ENCODE results near the gene TNRC18. TPM values are rescaled to one million over a fixed set of nuclear protein-coding genes. Genes with fewer than 3 reads are reported as not detected.
A peak's percentile ranks its signal among the peaks of the same experiment; 100 is the strongest.

TNRC18 gene
- total RNA-seq, 4 donors from 2014 or later, result 87.6 to 218 (median 124) TPM

GRCh38 chr7:5349005-5349380, 74.6 kb downstream of the TNRC18 start:
- whole genome bisulfite sequencing, 2 donors (ENCODE audit: low coverage in 1 of 2), result 43% methylated on average over 1 of the region's 17 CpGs; no CpG with 5 or more reads in 1 of the 2 donors
- peak; percentile 10 for ATAC-seq
- Histone ChIP-seq H3K4me3 (no peak overlapping the region), H3K4me1 (peaks cover 0 to 66% (median 13%) of the 10 kb centered on the region in 3 donors), H3K27ac (peak overlapping the region in 3 of 4 donors; percentile 61 to 71 (median 66)), H3K36me3 (peaks cover 0 to 92% of the 10 kb centered on the region in 2 donors), H3K27me3 (no peaks in the 10 kb centered on the region), H3K9me3 (peaks cover 0 to 9% (median 0%) of the 10 kb centered on the region in 3 donors)
- TF ChIP-seq POLR2A (IDR thresholded peaks at IDR 0.05) (no peak), CTCF (IDR thresholded peaks at IDR 0.05) (no peak), POLR2AphosphoS5 (IDR thresholded peaks at IDR 0.05) (no peak), EP300 (IDR thresholded peaks at IDR 0.05) (no peak)

GRCh38 chr7:5348134-5349004, 75.3 kb downstream of the TNRC18 start:
- no peak overlapping the region for H3K4me3 ChIP-seq
- H3K27ac ChIP-seq, result peak overlapping the region in 3 of 4 donors; percentile 61 to 71 (median 66)
- peaks cover 0 to 98% of the 10 kb centered on the region in 2 donors for H3K36me3 ChIP-seq
- H3K27me3 ChIP-seq, result no peaks in the 10 kb centered on the region
- peaks cover 0 to 15% (median 0%) of the 10 kb centered on the region in 3 donors for H3K9me3 ChIP-seq
- no peak for TF ChIP-seq POLR2A (IDR thresholded peaks at IDR 0.05)
- TF ChIP-seq CTCF (IDR thresholded peaks at IDR 0.05), result no peak
- no peak for TF ChIP-seq EP300 (IDR thresholded peaks at IDR 0.05)
- no peak for TF ChIP-seq POLR2AphosphoS5 (IDR thresholded peaks at IDR 0.05)
- ATAC-seq, result peak; percentile 35
- 35 to 93% methylated on average over 2 to 9 of the region's 21 CpGs for WGBS, 2 donors (ENCODE audit: low coverage in 1 of 2)
- H3K4me1 ChIP-seq, result peaks cover 0 to 60% (median 6%) of the 10 kb centered on the region in 3 donors

- TF ChIP-seq POLR2A (IDR thresholded peaks at IDR 0.05) (no peak), POLR2AphosphoS5 (IDR thresholded peaks at IDR 0.05) (no peak), EP300 (IDR thresholded peaks at IDR 0.05) (no peak), CTCF (IDR thresholded peaks at IDR 0.05) (no peak)
- ATAC-seq, result no peak
- no peak overlapping the region for H3K4me3 ChIP-seq
- peaks cover 0 to 99% of the 10 kb centered on the region in 2 donors for H3K36me3 ChIP-seq
- H3K27me3 ChIP-seq, result no peaks in the 10 kb centered on the region
- H3K4me1 ChIP-seq, result peaks cover 0 to 33% (median 4%) of the 10 kb centered on the region in 3 donors
- H3K9me3 ChIP-seq, result peaks cover 0 to 35% (median 0%) of the 10 kb centered on the region in 3 donors
- no CpG with 5 or more reads among the region's 21 CpGs for WGBS, 2 donors (ENCODE audit: low coverage in 1 of 2)
- H3K27ac ChIP-seq, result peak overlapping the region in 1 of 4 donors; percentile 7
Measured at GRCh38 chr7:5345671-5346070, 78.0 kb downstream of the TNRC18 start.

- H3K9me3 ChIP-seq, result peaks cover 0 to 37% (median 0%) of the 10 kb centered on the region in 3 donors
- no peak overlapping the region for H3K4me3 ChIP-seq
- H3K27ac ChIP-seq, result no peak overlapping the region
- no peaks in the 10 kb centered on the region for H3K27me3 ChIP-seq
- WGBS, 2 donors (ENCODE audit: low coverage in 1 of 2), result no CpG with 5 or more reads among the region's 13 CpGs
- TF ChIP-seq CTCF (IDR thresholded peaks at IDR 0.05) (no peak), POLR2AphosphoS5 (IDR thresholded peaks at IDR 0.05) (no peak), EP300 (IDR thresholded peaks at IDR 0.05) (no peak), POLR2A (IDR thresholded peaks at IDR 0.05) (no peak)
- H3K4me1 ChIP-seq, result peaks cover 0 to 28% (median 4%) of the 10 kb centered on the region in 3 donors
- no peak for ATAC-seq
- peaks cover 0 to 99% of the 10 kb centered on the region in 2 donors for H3K36me3 ChIP-seq
Measured at GRCh38 chr7:5345171-5345570, 78.5 kb downstream of the TNRC18 start.
